ENCODE results near the gene TRAF1.

DNA sequence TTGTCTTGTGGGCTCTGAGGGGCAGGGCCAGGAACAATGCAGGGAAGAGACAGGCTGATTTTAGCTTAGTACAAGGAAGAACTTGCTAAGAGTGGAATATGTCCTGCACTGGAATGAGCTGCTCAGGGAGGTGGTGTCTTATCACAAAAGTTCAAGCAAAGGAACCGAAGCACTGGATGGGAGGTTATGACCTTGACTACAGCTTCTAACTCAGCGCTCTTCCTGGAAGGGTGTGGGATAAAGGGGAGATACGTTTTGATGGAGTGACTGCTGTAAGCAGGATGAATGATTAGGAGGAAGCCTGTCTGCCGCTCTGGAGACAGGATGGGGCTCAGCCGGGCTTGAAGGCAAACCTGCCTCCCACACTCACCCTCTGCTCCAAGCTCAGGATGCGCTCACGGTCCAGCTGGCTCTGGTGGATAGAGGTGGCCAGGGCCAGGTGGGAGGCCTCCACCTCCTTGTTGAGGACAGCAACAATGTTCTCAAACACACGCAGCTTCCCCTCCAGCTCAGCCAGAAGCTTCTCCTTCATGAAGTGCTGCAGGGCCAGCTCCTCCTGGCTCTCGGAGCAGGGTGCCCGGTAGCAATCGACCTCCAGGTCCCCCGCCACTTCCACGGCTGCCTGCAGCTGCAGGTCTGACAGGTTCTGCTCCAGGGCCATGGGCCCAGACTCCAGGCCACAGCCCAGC, 13.5 kb downstream of the TRAF1 start:
- TF ChIP-seq, protein P1, sequence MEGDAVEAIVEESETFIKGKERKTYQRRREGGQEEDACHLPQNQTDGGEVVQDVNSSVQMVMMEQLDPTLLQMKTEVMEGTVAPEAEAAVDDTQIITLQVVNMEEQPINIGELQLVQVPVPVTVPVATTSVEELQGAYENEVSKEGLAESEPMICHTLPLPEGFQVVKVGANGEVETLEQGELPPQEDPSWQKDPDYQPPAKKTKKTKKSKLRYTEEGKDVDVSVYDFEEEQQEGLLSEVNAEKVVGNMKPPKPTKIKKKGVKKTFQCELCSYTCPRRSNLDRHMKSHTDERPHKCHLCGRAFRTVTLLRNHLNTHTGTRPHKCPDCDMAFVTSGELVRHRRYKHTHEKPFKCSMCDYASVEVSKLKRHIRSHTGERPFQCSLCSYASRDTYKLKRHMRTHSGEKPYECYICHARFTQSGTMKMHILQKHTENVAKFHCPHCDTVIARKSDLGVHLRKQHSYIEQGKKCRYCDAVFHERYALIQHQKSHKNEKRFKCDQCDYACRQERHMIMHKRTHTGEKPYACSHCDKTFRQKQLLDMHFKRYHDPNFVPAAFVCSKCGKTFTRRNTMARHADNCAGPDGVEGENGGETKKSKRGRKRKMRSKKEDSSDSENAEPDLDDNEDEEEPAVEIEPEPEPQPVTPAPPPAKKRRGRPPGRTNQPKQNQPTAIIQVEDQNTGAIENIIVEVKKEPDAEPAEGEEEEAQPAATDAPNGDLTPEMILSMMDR (IDR thresholded peaks at IDR 0.05), result no peak
- no peak for TF ChIP-seq POLR2A (IDR thresholded peaks at IDR 0.05)
- no peak for TF ChIP-seq POLR2AphosphoS5 (IDR thresholded peaks at IDR 0.05)

All from suprapubic skin (tissue), 4 donors.